COLO668 (cell line): ENCODE results near the gene OPN5.
"Not testable (repeated sequence)": the region's sequence is repeated elsewhere in the genome, so short reads cannot be mapped to it uniquely, and the experiment has no call there.

Source experiments
- DNase-seq: peaks from one replicate; lab custom pipeline; 2025; ENCODE audit not compliant: unreplicated experiment; lab: John Stamatoyannopoulos, UW

OPN5 gene, protein sequence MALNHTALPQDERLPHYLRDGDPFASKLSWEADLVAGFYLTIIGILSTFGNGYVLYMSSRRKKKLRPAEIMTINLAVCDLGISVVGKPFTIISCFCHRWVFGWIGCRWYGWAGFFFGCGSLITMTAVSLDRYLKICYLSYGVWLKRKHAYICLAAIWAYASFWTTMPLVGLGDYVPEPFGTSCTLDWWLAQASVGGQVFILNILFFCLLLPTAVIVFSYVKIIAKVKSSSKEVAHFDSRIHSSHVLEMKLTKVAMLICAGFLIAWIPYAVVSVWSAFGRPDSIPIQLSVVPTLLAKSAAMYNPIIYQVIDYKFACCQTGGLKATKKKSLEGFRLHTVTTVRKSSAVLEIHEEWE

DNA sequence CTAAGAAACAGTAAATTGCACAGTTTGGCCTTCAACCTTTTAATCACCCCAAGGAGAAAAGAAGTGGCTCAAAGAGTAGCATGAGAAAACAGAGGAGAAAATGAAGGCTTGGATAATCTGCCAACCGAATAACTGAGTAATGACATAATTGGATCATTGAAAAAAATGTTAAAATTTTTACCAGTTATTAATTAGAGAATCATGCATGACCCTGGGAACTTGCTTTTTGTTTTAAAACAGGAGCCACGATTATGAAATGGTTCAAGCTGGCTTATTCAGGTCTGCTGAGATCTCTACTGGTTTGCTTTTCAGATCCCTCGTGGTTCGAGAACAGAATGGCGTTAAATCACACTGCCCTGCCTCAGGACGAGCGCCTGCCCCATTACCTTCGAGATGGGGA, at the start of gene OPN5:
OPN5 (plus strand) TSS at position 301 of the 400 bp plus-strand sequence; CDS start at position 336, 35 bp downstream.
- no peak for DNase-seq

DNA sequence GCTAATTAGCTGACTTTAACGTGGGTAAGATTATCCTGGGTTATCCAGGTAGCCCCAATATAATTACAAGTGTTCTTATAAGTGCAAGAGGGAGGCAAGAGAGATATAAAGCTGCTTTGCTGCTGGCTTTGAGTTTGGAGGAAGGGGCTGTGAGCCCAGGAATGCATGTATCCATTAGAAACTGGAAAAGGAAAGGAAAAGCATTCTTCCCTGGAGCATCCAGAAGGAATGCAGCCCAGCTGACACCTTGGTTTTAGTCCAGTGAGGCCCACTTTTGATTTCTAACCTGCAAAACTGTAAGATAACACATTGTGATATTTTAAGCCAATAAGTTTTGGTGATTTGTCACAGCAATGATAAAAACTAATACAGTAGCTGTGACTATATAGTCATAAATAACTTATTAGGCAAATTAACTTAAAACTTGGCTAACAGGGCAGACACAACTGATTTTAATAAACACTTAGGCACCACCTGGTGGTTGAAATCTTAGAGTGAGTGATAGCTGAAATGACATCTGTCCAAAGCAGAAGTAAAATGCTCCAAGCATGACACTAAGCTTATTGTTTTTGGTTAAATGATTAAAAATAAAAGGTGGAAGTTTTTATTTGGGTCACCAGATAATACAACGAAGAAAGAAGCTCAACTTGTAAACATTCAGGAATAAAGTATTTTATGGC, 47.8 kb upstream of the OPN5 start:
- DNase-seq = no peak

- DNase-seq = no peak
Measured at GRCh38 chr6:47734831-47735481, 46.9 kb upstream of the OPN5 start.

GRCh38 chr6:47736083-47736700, 45.6 kb upstream of the OPN5 start:
- no peak for DNase-seq

- DNase-seq = no peak
Measured at GRCh38 chr6:47737406-47737805, 44.4 kb upstream of the OPN5 start.

DNA sequence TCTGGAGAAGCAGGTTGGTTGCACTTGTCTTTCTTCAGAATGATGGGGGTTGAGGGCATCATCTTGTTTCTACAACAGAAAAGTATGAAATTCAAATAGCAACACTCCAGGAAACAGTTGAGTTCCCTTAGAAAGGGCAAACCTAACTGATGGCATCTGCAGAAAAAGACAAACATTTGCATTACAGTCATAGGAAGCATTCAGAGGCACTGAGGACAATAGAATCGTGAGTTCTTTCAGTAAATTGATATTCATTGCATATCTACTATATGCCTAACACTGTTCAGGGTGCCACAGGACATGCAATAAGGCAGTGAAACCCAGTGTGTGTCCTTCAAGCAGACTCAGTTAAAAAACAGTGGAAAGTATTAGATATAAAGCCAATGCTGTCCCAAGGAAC, 41.1 kb upstream of the OPN5 start:
- DNase-seq = no peak

- DNase-seq = no peak
Measured at GRCh38 chr6:47741807-47742206, 40.0 kb upstream of the OPN5 start.

GRCh38 chr6:47743744-47744143, 38.1 kb upstream of the OPN5 start:
- no peak for DNase-seq

GRCh38 chr6:47745269-47745668, 36.6 kb upstream of the OPN5 start:
- not testable (repeated sequence) for DNase-seq

DNA sequence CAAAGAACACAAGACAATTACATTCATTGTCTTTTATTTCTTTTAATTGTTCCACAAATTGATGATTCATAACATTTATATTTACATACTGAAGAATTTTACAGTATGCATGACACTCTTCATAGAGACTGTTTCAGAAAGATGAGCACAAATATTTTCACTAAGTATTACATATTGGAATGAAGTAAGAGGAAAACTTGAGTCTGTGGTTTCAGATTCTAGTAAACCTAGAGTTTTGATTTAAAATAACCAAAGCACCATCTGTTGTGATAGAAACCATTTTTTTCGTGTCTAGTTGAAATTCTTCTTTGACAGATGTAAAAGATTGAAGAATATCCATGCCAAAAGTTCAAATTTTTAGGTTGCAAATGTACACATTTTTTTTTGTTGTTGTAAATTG, 32.1 kb upstream of the OPN5 start:
- DNase-seq = no peak

DNA sequence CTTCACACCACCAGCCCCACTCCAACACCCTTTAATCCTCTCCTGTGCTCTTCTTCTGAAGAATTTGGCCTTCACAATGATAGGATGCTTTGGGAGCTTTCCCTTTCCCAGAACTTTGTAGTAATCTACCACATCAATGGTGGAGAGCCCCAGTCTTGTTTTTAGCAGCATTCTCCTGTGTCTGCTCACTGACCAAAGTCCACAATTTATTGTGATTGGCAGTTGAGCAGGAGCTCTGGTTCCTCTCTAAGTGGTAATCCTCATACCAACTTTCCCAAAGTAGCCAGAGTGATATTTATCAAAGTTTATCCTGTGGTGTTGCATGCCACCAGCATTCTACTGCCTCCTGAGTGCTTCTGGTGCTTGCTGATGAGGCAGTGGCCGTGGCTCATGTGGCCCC, 29.0 kb upstream of the OPN5 start:
- no peak for DNase-seq

DNA sequence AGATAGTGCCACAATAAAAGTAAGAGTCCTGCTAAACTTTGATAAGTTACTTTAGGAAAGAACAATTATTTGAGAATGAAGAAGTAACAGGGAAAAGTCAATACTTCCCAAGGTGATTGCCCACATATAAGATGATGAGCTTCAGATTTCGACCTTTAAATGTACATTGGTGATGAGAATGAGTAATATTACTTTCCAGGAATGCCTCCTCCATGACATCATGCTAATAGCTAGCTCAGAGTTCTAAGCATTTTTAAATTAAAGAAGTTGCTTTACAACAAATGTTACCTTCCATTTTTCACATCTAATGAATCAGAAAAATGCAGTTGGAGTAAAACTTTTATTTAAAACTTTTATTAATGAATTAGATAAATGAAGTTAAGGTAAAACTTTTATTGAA, 22.5 kb upstream of the OPN5 start:
- no peak for DNase-seq

DNA sequence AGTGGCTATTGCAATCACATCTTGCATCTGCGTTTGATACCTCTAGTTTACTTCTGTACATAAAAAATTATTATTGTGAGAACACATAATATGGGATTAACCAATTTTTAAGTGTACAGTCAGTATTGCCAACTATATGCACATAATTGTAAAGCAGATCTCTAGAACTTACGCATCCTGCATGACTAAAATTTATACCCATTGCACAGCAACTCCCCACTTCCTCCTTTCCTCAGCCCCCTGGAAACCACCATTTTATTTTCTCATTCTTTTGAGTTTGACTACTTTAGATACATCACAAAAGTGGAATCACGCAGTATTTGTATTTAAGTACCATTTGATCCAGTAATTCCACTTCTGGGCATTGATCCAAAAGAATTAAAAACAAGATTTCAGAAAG, 19.3 kb upstream of the OPN5 start:
- DNase-seq = no peak

DNA sequence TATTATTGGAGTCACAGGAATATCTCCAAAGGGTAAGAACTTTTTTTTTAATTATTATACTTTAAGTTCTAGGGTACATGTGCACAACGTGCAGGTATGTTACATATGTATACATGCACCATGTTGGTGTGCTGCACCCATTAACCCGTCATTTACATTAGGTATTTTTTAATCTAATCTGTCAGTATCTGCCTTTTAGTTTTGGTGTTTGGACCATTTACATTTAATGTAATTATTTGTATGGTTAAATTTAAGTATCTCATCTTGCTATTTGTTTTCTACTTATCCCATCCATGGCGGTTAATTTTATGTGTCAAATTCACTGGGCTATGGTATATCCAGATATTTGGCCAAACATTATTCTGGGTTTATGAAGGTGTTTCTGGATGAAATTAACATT, 15.4 kb upstream of the OPN5 start:
- DNase-seq = no peak

- DNase-seq = no peak
Measured at GRCh38 chr6:47767102-47767501, 14.7 kb upstream of the OPN5 start.

- no peak for DNase-seq
Measured at GRCh38 chr6:47769982-47770381, 11.8 kb upstream of the OPN5 start.

GRCh38 chr6:47772359-47772758, 9.5 kb upstream of the OPN5 start:
- no peak for DNase-seq

DNA sequence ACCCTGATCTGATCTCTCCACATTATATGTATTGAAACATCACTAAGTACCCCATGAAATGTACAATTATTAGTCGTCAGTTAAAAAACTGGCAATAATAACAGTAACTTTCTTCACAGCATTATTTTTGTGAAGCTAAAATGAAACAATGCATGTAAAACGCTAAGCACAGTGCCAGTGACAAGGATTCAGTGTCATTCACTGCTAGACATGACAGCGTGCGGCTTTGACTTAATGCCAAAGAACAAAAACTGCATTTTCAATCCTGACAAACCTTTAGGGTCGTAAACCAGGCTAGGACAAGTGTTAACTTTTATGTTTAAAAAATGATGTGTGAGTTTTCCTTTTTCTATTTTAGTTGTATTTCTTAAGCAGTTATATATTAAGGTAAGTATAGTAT, 8.8 kb upstream of the OPN5 start:
- no peak for DNase-seq

- DNase-seq = peak; percentile 17
Measured at GRCh38 chr6:47780510-47781356, 1.1 kb upstream of the OPN5 start.

DNA sequence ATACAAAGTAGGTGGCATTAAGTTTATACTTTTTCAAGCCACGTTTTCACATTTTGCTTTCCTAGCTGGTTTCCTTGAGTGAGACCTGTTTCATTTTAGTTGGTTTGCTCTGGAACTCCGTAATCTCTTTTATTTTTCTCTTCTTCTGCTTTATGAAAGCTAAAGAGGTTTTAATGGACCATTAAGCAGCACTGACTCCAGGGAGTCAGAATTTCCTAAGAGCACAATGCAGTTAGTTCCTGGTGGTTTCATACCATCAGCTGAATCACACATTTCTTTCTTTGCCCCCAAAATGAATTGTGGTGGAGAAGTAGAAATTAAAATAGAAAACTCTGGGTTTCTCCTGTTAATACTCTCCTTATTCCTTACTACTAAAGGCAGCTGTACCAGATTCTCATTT, 3.4 kb downstream of the OPN5 start:
- DNase-seq = no peak
